GM21526 (cell line): ENCODE data around the gene DLK1.

Experiments used
- ATAC-seq: cut with Tn5 transposase; IDR thresholded peaks from one replicate; pipeline ENCODE4 v1.9.1; 2021; ENCODE audit warnings: moderate library complexity; ENCODE audit not compliant: unreplicated experiment, low FRiP score

Gene DLK1

GRCh38 chr14:100726550-100727085 lies at the start of gene DLK1:
DLK1 (plus strand) TSS chr14:100726892; CDS start chr14:100727069, 177 bp downstream.
- no peak for ATAC-seq

DNA sequence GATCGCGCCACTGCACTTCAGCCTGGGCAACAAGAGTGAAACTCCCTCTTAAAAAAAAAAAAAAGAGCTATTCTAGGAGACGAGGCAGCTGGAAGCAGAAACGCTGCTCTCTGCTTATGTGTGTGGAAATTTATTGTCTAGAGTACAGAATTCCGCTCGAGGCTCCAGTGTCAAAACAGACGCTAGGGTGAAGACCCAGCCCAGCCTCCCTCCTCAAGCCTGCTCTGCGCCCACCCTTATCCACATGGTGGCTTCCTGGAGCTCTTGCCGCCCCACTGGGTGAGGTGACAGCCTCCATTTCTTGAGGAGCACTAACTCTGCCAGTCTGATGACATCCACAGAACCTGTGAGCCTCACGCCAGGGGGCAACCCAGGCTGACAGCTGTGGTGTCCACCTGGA lies 49.5 kb upstream of the DLK1 start:
- ATAC-seq: no peak

GRCh38 chr14:100677554-100678468 lies 48.9 kb upstream of the DLK1 start:
- no peak for ATAC-seq

DNA sequence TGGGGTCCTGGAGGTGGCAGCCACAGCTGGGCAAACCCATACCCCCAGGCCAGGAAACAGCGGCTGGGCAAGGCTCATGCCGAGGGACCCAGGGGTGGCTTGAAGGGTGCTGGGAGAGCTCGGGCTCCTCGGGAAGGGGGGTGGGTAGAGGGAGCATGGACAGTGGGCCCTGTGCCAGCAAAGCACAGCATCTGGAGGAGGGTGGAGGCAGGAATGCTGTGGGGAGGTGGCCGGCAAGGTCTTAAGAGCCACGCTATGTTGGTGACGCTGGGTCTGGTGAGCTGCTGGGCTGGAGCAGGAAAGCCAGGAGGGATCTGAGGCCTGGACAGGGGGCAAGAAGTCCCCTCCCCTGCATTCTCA lies 48.2 kb upstream of the DLK1 start:
- ATAC-seq: no peak

- ATAC-seq: no peak
Observed at GRCh38 chr14:100679153-100679552, 47.5 kb upstream of the DLK1 start.

DNA sequence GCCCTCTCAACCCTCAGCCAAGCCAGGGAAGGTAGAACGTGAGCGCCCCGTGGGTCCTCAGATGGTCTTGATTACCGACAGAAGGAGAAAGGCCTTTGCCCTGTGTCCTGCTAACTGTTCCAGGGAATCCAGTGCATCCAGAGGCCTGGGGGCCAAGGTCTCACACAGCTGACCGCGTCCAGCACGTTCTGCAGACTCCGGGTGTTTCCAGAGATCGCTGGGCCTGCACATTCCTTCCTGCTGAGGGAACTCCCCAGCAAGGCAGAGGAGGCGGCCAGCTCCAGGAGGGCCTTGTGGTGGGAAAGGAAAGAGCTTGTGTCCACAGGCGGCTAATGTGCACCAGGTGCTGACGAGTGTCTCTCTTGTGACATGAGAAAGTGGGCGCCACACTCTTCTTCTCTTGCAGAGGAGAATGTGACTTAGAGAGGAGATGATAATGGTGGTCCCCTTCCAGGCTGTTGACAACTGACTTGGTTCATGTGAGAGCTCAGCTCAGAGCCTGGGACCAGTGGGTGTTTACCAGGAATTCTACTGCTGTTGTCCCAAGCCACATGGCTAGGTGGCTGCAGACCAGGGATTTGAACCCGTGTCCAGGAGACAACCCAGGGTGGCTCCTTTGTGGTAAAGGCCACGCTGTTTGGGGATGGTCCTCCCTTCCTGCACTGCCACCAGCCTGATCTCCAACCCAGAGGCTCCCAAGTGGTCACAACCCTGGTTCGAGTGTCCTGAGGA lies 46.8 kb upstream of the DLK1 start:
- ATAC-seq: no peak

GRCh38 chr14:100680439-100681051 lies 46.1 kb upstream of the DLK1 start:
- no peak for ATAC-seq

GRCh38 chr14:100681111-100681510 lies 45.6 kb upstream of the DLK1 start:
- no peak for ATAC-seq

DNA sequence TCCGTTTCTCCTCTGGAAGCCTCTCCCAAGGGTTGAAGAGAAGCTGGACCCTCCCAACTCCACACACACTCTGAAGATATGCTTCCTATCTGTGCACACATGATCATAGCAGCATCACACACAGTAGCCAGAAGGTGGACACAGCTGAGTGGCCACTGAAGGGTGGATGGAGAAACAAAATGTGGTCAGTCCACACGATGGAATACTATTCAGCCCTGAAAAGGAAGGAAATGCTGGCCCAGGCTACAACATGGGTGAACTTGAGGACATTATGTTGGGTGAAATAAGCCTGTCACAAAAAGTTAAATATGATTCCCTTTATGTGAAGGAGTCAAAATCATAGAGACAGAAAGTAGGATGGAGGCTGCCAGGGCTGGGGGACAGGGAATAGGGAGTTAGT lies 43.9 kb upstream of the DLK1 start:
- no peak for ATAC-seq

GRCh38 chr14:100683578-100683977 lies 43.1 kb upstream of the DLK1 start:
- no peak for ATAC-seq

DNA sequence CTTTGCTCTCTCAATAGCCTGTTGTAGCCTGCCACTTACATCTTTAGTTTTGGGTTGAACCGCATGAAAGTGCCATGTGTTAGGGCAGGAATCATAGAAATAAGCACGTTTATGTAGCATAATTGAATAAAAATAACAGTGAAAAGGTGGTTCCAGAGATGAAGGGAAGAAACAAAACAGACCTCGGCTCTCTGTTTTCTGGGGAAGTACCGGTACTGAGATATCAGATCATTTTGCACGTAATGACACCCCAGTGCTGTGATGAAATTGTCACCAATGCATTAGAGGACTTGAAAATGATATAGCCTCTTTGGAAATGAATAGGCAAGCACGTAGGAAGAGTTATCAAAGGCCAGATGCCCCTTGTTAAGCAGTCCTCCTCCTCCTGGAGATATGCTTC lies 42.5 kb upstream of the DLK1 start:
- no peak for ATAC-seq

- ATAC-seq: no peak
Observed at GRCh38 chr14:100684961-100685360, 41.7 kb upstream of the DLK1 start.

- no peak for ATAC-seq
Observed at GRCh38 chr14:100686858-100687257, 39.8 kb upstream of the DLK1 start.

- no peak for ATAC-seq
Observed at GRCh38 chr14:100687386-100687785, 39.3 kb upstream of the DLK1 start.

- ATAC-seq: no peak
Observed at GRCh38 chr14:100688051-100688450, 38.6 kb upstream of the DLK1 start.

DNA sequence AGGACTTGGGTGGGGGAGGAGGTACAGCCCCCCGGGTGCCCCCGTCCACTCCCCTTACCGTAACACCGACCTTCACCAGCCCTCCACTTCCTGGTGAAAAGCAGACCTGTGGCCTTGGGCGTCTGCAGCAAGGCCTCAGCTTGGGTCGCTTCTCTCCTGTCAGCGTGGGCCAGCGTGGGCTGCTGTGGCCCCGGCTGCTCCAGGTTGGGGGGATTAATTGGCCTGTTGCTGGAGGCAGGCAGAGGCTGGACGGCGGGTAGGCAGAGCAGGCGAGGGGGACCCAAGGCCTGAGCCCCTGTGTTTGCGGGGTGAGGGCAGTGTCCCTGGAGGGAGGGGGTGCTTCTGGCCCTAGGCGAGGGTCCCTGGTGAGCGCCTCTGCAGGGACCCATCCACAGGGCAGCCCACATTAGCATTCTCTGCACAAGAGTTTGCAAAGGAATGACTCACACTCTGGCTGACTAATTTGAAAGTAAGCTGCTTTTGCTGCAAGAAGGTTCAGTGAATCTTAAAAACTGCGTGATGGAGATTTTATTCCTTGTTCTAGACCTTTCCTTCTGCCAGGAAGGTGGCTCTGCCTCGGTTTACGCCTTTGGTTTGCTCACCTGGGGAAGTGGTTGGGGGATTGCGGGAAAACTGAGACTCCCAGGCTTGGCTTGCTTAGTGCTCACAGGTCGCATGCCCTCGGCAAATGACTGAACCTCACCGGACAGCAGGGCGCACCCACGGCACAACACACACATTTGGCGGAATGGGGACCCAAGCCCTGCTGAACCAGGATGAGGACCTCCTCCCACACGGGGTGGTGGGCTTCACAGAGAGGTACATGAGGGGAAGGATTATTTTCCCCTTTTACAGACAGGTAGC lies 37.9 kb upstream of the DLK1 start:
- no peak for ATAC-seq

GRCh38 chr14:100690672-100691071 lies 36.0 kb upstream of the DLK1 start:
- ATAC-seq: no peak

GRCh38 chr14:100691395-100692056 lies 35.2 kb upstream of the DLK1 start:
- no peak for ATAC-seq

GRCh38 chr14:100692256-100692655 lies 34.4 kb upstream of the DLK1 start:
- no peak for ATAC-seq
